Sigmoid colon (tissue), 4 donors: ENCODE data around the gene SUB1.
"Not testable (repeated sequence)": the region's sequence is repeated elsewhere in the genome, so short reads cannot be mapped to it uniquely, and the experiment has no call there.

ENCODE experiments used
- CTCF ChIP-seq, 4 experiments: fragments of 450-650 bp in 3 of 4; fragments of 200-600 bp in 1 of 4; IDR thresholded peaks; one replicate each; pipeline ENCODE4 v1.5.1; 2016 to 2019; ENCODE audit warnings: antibody characterized with exemption in 4 of 4, mild to moderate bottlenecking in 3 of 4, moderate library complexity in 2 of 4
- POLR2A ChIP-seq, 2 donors: fragments of 450-650 bp; IDR thresholded peaks; one replicate each; pipeline ENCODE4 v1.6.1; 2016; ENCODE audit warnings: antibody characterized with exemption in 2 of 2, mild to moderate bottlenecking in 2 of 2, moderate library complexity in 2 of 2
- POLR2AphosphoS5 ChIP-seq, 4 donors: sonication (generic); formaldehyde crosslinking; IDR thresholded peaks; one replicate each; pipeline ENCODE4 v1.6.1; 2017; ENCODE audit warnings: antibody characterized with exemption in 4 of 4

GRCh38 chr5:32554181-32554780 is 31.1 kb upstream of the SUB1 start:
- TF ChIP-seq CTCF, POLR2A, POLR2AphosphoS5 (IDR thresholded peaks at IDR 0.05): not testable (repeated sequence)
